Thyroid gland (tissue), 4 donors: ENCODE results near the gene MAPK1. TPM values are rescaled to one million over a fixed set of nuclear protein-coding genes. Genes with fewer than 3 reads are reported as not detected.

Source experiments
- DNase-seq, 2 donors: peaks; one replicate each; pipeline ENCODE4 v3.0.0-alpha.2; 2019
- H3K27ac ChIP-seq, 3 donors: fragments of 200-600 bp; sonication (generic); 1 replicate in 2 of 3; 2 replicates in 1 of 3; pipeline ENCODE4 v1.5.1; 2016 to 2019; ENCODE audit warnings: mild to moderate bottlenecking in 1 of 3, moderate library complexity in 1 of 3
- H3K27me3 ChIP-seq: fragments of 200-600 bp; sonication (generic); one replicate; pipeline ENCODE4 v1.5.1; 2019
- H3K36me3 ChIP-seq, 2 donors: fragments of 200-600 bp; sonication (generic); one replicate each; pipeline ENCODE4 v1.5.1; 2016 to 2019
- H3K4me1 ChIP-seq, 2 donors: fragments of 200-600 bp; sonication (generic); one replicate each; pipeline ENCODE4 v1.5.1; 2017 to 2019
- H3K4me3 ChIP-seq, 3 donors: fragments of 200-600 bp; sonication (generic); replicated peaks in 1 of 3; 1 replicate in 2 of 3; 2 replicates in 1 of 3; pipeline ENCODE4 v1.5.1; 2016; ENCODE audit warnings: mild to moderate bottlenecking in 1 of 3
- H3K9me3 ChIP-seq: fragments of 200-600 bp; sonication (generic); one replicate; pipeline ENCODE4 v1.5.1; 2017
- CTCF ChIP-seq, 6 experiments: fragments of 200-600 bp in 3 of 6; fragments of 450-650 bp in 3 of 6; sonication (generic) in 3 of 6; IDR thresholded peaks; one replicate each; pipeline ENCODE4 v1.5.1; 2016 to 2019; ENCODE audit warnings: antibody characterized with exemption in 6 of 6, mild to moderate bottlenecking in 2 of 6, inconsistent platforms in 1 of 6, moderate library complexity in 1 of 6
- POLR2A ChIP-seq, 2 donors: fragments of 450-650 bp; IDR thresholded peaks; one replicate each; pipeline ENCODE4 v1.6.1; 2017; ENCODE audit warnings: antibody characterized with exemption in 2 of 2, mild to moderate bottlenecking in 2 of 2, moderate library complexity in 1 of 2
- WGBS, 2 donors: methylation state at CpG; one replicate each; pipeline ENCODE4 v1.1.5; 2017; 5-methylcytosine and 5-hydroxymethylcytosine counted together
- intact Hi-C: fragments of 100-400 bp; cut with DNase I; formaldehyde crosslinking; loops from one replicate; pipeline ENCODE4 v1.15.1; 2023
- total RNA-seq, 4 donors: library from RNA; depleted of rRNA; stranded (reverse); fragments of >200 nt; gene quantifications; one replicate each; pipeline ENCODE4 v1.2.3, GENCODE V29; 2016

Gene MAPK1
- total RNA-seq, 4 donors from 2014 or later, result 83.1 to 145 (median 97.9) TPM

GRCh38 chr22:21865041-21865440 is 2.4 kb downstream of the MAPK1 start:
- Histone ChIP-seq H3K36me3 (no peaks in the 10 kb centered on the region), H3K27ac (no peak overlapping the region), H3K9me3 (no peaks in the 10 kb centered on the region), H3K4me3 (no peak overlapping the region), H3K4me1 (peaks cover 38 to 53% of the 10 kb centered on the region in 2 donors), H3K27me3 (no peaks in the 10 kb centered on the region)
- DNase-seq, result peak; percentile 25 to 30
- intact Hi-C loops, result loop anchor here (10.0 kb wide), 1 partner anchor 130 kb away; the partner anchor contains the start of gene YPEL1
- 36 to 50% methylated on average over 3 of the region's 3 CpGs for WGBS, 2 donors
- TF ChIP-seq CTCF (IDR thresholded peaks at IDR 0.05) (no peak), POLR2A (IDR thresholded peaks at IDR 0.05) (no peak)

GRCh38 chr22:21862386-21863245 is 4.8 kb downstream of the MAPK1 start:
- H3K9me3 ChIP-seq, result no peaks in the 10 kb centered on the region
- H3K27me3 ChIP-seq, result no peaks in the 10 kb centered on the region
- no peaks in the 10 kb centered on the region for H3K36me3 ChIP-seq
- intact Hi-C loops, result loop anchor here (10.0 kb wide), 1 partner anchor 128 kb away; the partner anchor contains the start of gene YPEL1
- peaks cover 45 to 63% of the 10 kb centered on the region in 2 donors for H3K4me1 ChIP-seq
- H3K27ac ChIP-seq, result no peak overlapping the region
- no peak overlapping the region for H3K4me3 ChIP-seq
- no peak for DNase-seq
- no peak for TF ChIP-seq POLR2A (IDR thresholded peaks at IDR 0.05)
- no peak for TF ChIP-seq CTCF (IDR thresholded peaks at IDR 0.05)
- WGBS, 2 donors, result 87 to 90% methylated on average over 9 of the region's 9 CpGs

GRCh38 chr22:21861851-21862250 is 5.6 kb downstream of the MAPK1 start:
- H3K27me3 ChIP-seq, result no peaks in the 10 kb centered on the region
- H3K9me3 ChIP-seq, result no peaks in the 10 kb centered on the region
- H3K4me3 ChIP-seq, result no peak overlapping the region
- no peak overlapping the region for H3K27ac ChIP-seq
- H3K36me3 ChIP-seq, result no peaks in the 10 kb centered on the region
- no peak for TF ChIP-seq POLR2A (IDR thresholded peaks at IDR 0.05)
- TF ChIP-seq CTCF (IDR thresholded peaks at IDR 0.05), result no peak
- no peak for DNase-seq
- peaks cover 46 to 64% of the 10 kb centered on the region in 2 donors for H3K4me1 ChIP-seq
- intact Hi-C loops, result loop anchor here (10.0 kb wide), 1 partner anchor 127 kb away; the partner anchor contains the start of gene YPEL1

GRCh38 chr22:21861264-21861848 is 6.1 kb downstream of the MAPK1 start:
- 89 to 96% methylated on average over 3 of the region's 3 CpGs for WGBS, 2 donors

More at GRCh38 chr22:21861264-21861848, 6.1 kb downstream of the MAPK1 start:
- Histone ChIP-seq H3K9me3 (no peaks in the 10 kb centered on the region), H3K27me3 (no peaks in the 10 kb centered on the region), H3K36me3 (no peaks in the 10 kb centered on the region), H3K4me1 (peaks cover 46 to 64% of the 10 kb centered on the region in 2 donors), H3K4me3 (no peak overlapping the region), H3K27ac (no peak overlapping the region)
- intact Hi-C loops, result loop anchor here (10.0 kb wide), 1 partner anchor 127 kb away; the partner anchor contains the start of gene YPEL1
- DNase-seq, result no peak
- TF ChIP-seq POLR2A (IDR thresholded peaks at IDR 0.05) (no peak), CTCF (IDR thresholded peaks at IDR 0.05) (no peak)
